HepG2 (cell line): ENCODE measurements around the gene GATAD2B. TPM values are rescaled to one million over a fixed set of nuclear protein-coding genes. Genes with fewer than 3 reads are reported as not detected.

ENCODE experiments used
- AGO2 ChIP-seq: fragments of 200-400 bp; formaldehyde crosslinking; optimal IDR thresholded peaks from 2 replicates; pipeline ENCODE3; 2017; ENCODE audit warnings: mild to moderate bottlenecking, low read depth, low read length, moderate library complexity
- ELF3 ChIP-seq: IDR thresholded peaks from 2 replicates; pipeline ENCODE4 v1.6.1; 2016; ENCODE audit warnings: missing genetic modification reagents, missing compliant biosample characterization
- ERF ChIP-seq: IDR thresholded peaks from 2 replicates; pipeline ENCODE4 v1.6.1; 2018; ENCODE audit warnings: missing biosample characterization, missing genetic modification reagents
- KAT7 ChIP-seq: IDR thresholded peaks from 2 replicates; pipeline ENCODE4 v1.6.1; 2018; ENCODE audit warnings: borderline replicate concordance, missing compliant biosample characterization
- KDM5A ChIP-seq: fragments of 200-600 bp; sonication (generic); IDR thresholded peaks from 2 replicates; pipeline ENCODE4 v1.7.0; 2018; ENCODE audit warnings: antibody characterized with exemption, mild to moderate bottlenecking, low read length, borderline replicate concordance
- KLF16 ChIP-seq, 2 experiments: sonication (generic) in 1 of 2; formaldehyde crosslinking in 1 of 2; IDR thresholded peaks; 2 replicates each; pipeline versions ENCODE4 v1.6.1 to v1.8.0; 2016 to 2023; ENCODE audit warnings: missing genetic modification reagents in 2 of 2, missing compliant biosample characterization in 1 of 2
- NFKB2 ChIP-seq: sonication (generic); formaldehyde crosslinking; IDR thresholded peaks from 2 replicates; pipeline ENCODE4 v1.4.0; 2020; ENCODE audit warnings: missing genetic modification reagents, borderline replicate concordance
- PRPF4 ChIP-seq: fragments of 200-400 bp; formaldehyde crosslinking; IDR thresholded peaks from 2 replicates; pipeline ENCODE4 v1.6.1; 2016; ENCODE audit warnings: low read length, low read depth; ENCODE audit not compliant: poor library complexity, severe bottlenecking
- SCMH1 ChIP-seq: sonication (generic); formaldehyde crosslinking; IDR thresholded peaks from 2 replicates; pipeline ENCODE4 v1.9.0; 2021; ENCODE audit warnings: missing genetic modification reagents, mild to moderate bottlenecking, borderline replicate concordance
- SRSF9 ChIP-seq: fragments of 200-400 bp; formaldehyde crosslinking; IDR thresholded peaks from 2 replicates; pipeline ENCODE4 v1.6.1; 2018; ENCODE audit warnings: borderline replicate concordance, mild to moderate bottlenecking, low read depth, low read length; ENCODE audit not compliant: insufficient read depth, poor library complexity, severe bottlenecking
- THYN1 ChIP-seq: sonication (generic); formaldehyde crosslinking; IDR thresholded peaks from 2 replicates; pipeline ENCODE4 v1.8.1; 2023; ENCODE audit warnings: low read depth, mild to moderate bottlenecking, moderate library complexity, missing genetic modification reagents, borderline replicate concordance
- ZBTB3 ChIP-seq: sonication (generic); formaldehyde crosslinking; IDR thresholded peaks from 2 replicates; pipeline ENCODE4 v1.4.0; 2020; ENCODE audit warnings: low read depth, mild to moderate bottlenecking, moderate library complexity, missing genetic modification reagents, borderline replicate concordance
- ZBTB42 ChIP-seq: sonication (generic); formaldehyde crosslinking; IDR thresholded peaks from 2 replicates; pipeline ENCODE4 v1.5.0; 2020; ENCODE audit warnings: mild to moderate bottlenecking, missing genetic modification reagents
- ZMAT3 ChIP-seq: sonication (generic); formaldehyde crosslinking; conservative IDR thresholded peaks from 2 replicates; pipeline ENCODE4 v1.7.0; 2021; ENCODE audit warnings: missing genetic modification reagents
- ZNF367 ChIP-seq: sonication (generic); formaldehyde crosslinking; IDR thresholded peaks from 2 replicates; pipeline ENCODE4 v1.4.0; 2020; ENCODE audit warnings: missing genetic modification reagents, borderline replicate concordance
- ZNF589 ChIP-seq: sonication (generic); formaldehyde crosslinking; conservative IDR thresholded peaks from 2 replicates; pipeline ENCODE4 v1.8.0; 2022; ENCODE audit warnings: mild to moderate bottlenecking, moderate library complexity, missing genetic modification reagents
- ZNF775 ChIP-seq: sonication (generic); formaldehyde crosslinking; IDR thresholded peaks from 2 replicates; pipeline ENCODE4 v1.4.0; 2020; ENCODE audit warnings: missing genetic modification reagents, mild to moderate bottlenecking, moderate library complexity, borderline replicate concordance
- polyA plus RNA-seq, 8 experiments: library from polyadenylated mRNA; depleted of rRNA in 3 of 8; stranded (reverse) in 7 of 8; unstranded in 1 of 8; fragments of >200 nt; fragmentation: Illumina TruSeq in 4 of 8; extraction: Trizol in 4 of 8; gene quantifications; 2 replicates each; pipeline versions ENCODE4 v1.2.1 to v1.2.3, GENCODE V29; 2011 to 2016; ENCODE audit warnings: low read depth in 4 of 8, missing spikeins in 1 of 8, mixed read lengths in 1 of 8; ENCODE audit not compliant: insufficient read depth in 1 of 8
- total RNA-seq, 5 experiments: library from RNA; depleted of rRNA; stranded (reverse); fragments of >200 nt; fragmentation: Illumina TruSeq; extraction: Trizol; gene quantifications; 2 replicates each; pipeline ENCODE4 v1.2.3, GENCODE V29; 2016; ENCODE audit warnings: low read depth in 1 of 5
- TF ChIP-seq, protein P1 (sequence below): sonication (generic); formaldehyde crosslinking; IDR thresholded peaks from 2 replicates; pipeline ENCODE4 v1.4.0; 2020; ENCODE audit warnings: missing genetic modification reagents, borderline replicate concordance
- TF ChIP-seq, protein P2 (sequence below): IDR thresholded peaks from 2 replicates; pipeline ENCODE4 v1.6.1; 2016; ENCODE audit warnings: mild to moderate bottlenecking
- TF ChIP-seq, protein P3 (sequence below): sonication (generic); formaldehyde crosslinking; IDR thresholded peaks from 2 replicates; pipeline ENCODE4 v1.5.0; 2020; ENCODE audit warnings: mild to moderate bottlenecking, missing genetic modification reagents

GATAD2B gene
- total and polyA plus RNA-seq, 2 of the 13 experiments (the other 11 are each of a cell fraction or from before 2014, with no cell fraction given), result 3.2 to 5.2 TPM

GRCh38 chr1:153967107-153967999 lies 44.6 kb upstream of the GATAD2B start, which contains the start of gene CREB3L4 (continued):
- TF ChIP-seq, protein P1, sequence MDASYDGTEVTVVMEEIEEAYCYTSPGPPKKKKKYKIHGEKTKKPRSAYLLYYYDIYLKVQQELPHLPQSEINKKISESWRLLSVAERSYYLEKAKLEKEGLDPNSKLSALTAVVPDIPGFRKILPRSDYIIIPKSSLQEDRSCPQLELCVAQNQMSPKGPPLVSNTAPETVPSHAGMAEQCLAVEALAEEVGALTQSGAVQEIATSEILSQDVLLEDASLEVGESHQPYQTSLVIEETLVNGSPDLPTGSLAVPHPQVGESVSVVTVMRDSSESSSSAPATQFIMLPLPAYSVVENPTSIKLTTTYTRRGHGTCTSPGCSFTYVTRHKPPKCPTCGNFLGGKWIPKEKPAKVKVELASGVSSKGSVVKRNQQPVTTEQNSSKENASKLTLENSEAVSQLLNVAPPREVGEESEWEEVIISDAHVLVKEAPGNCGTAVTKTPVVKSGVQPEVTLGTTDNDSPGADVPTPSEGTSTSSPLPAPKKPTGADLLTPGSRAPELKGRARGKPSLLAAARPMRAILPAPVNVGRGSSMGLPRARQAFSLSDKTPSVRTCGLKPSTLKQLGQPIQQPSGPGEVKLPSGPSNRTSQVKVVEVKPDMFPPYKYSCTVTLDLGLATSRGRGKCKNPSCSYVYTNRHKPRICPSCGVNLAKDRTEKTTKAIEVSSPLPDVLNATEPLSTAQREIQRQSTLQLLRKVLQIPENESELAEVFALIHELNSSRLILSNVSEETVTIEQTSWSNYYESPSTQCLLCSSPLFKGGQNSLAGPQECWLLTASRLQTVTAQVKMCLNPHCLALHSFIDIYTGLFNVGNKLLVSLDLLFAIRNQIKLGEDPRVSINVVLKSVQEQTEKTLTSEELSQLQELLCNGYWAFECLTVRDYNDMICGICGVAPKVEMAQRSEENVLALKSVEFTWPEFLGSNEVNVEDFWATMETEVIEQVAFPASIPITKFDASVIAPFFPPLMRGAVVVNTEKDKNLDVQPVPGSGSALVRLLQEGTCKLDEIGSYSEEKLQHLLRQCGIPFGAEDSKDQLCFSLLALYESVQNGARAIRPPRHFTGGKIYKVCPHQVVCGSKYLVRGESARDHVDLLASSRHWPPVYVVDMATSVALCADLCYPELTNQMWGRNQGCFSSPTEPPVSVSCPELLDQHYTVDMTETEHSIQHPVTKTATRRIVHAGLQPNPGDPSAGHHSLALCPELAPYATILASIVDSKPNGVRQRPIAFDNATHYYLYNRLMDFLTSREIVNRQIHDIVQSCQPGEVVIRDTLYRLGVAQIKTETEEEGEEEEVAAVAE (CRISPR knock-in tag), result peak; percentile 65
- TF ChIP-seq SCMH1 (CRISPR knock-in tag), result no peak
- no peak for TF ChIP-seq PRPF4
- TF ChIP-seq ZBTB3 (CRISPR knock-in tag), result peak; percentile 85
- TF ChIP-seq, protein P2, sequence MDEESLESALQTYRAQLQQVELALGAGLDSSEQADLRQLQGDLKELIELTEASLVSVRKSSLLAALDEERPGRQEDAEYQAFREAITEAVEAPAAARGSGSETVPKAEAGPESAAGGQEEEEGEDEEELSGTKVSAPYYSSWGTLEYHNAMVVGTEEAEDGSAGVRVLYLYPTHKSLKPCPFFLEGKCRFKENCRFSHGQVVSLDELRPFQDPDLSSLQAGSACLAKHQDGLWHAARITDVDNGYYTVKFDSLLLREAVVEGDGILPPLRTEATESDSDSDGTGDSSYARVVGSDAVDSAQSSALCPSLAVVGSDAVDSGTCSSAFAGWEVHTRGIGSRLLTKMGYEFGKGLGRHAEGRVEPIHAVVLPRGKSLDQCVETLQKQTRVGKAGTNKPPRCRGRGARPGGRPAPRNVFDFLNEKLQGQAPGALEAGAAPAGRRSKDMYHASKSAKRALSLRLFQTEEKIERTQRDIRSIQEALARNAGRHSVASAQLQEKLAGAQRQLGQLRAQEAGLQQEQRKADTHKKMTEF, result peak; percentile 67
- TF ChIP-seq NFKB2 (CRISPR knock-in tag), result peak; percentile 96; the same call in 1 of the 2 replicates
- peak; percentile 51 for TF ChIP-seq ELF3 (CRISPR knock-in tag)
- TF ChIP-seq KAT7 (CRISPR knock-in tag), result 0 out of 2 replicates have a peak, but pooled peaks have one; percentile 11
- TF ChIP-seq AGO2, result peak; percentile 42
- TF ChIP-seq THYN1, result 0 out of 2 replicates have a peak, but pooled peaks have one; percentile 14
- TF ChIP-seq ERF (CRISPR knock-in tag), result peak; percentile 53; the same call in 1 of the 2 replicates
- no peak; the same call in 1 of the 2 replicates for TF ChIP-seq KDM5A
- TF ChIP-seq ZNF775 (CRISPR knock-in tag), result no peak
- TF ChIP-seq ZNF589, result no peak
- no peak; the same call in 1 of the 2 replicates for TF ChIP-seq ZNF367 (CRISPR knock-in tag)
- TF ChIP-seq SRSF9, result no peak
- TF ChIP-seq ZMAT3, result peak; percentile 94
- TF ChIP-seq KLF16 (CRISPR knock-in tag; IDR thresholded peaks at IDR 0.05), result peak in 1 of 2 experiments; percentile 76; a peak in 1 of 4 replicates
- no peak for TF ChIP-seq ZBTB42
- TF ChIP-seq, protein P3, sequence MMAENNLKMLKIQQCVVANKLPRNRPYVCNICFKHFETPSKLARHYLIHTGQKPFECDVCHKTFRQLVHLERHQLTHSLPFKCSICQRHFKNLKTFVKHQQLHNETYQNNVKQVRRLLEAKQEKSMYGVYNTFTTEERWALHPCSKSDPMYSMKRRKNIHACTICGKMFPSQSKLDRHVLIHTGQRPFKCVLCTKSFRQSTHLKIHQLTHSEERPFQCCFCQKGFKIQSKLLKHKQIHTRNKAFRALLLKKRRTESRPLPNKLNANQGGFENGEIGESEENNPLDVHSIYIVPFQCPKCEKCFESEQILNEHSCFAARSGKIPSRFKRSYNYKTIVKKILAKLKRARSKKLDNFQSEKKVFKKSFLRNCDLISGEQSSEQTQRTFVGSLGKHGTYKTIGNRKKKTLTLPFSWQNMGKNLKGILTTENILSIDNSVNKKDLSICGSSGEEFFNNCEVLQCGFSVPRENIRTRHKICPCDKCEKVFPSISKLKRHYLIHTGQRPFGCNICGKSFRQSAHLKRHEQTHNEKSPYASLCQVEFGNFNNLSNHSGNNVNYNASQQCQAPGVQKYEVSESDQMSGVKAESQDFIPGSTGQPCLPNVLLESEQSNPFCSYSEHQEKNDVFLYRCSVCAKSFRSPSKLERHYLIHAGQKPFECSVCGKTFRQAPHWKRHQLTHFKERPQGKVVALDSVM, result no peak; the same call in 1 of the 2 replicates
